Ureter (tissue), 1 donor: ENCODE measurements around the gene TRIM22. TPM values are rescaled to one million over a fixed set of nuclear protein-coding genes. Genes with fewer than 3 reads are reported as not detected.

Experiments
- DNase-seq: peaks from one replicate; pipeline ENCODE4 v3.0.0-alpha.2; 2020; ENCODE audit warnings: low spot score
- total RNA-seq: library from RNA; stranded (reverse); gene quantifications from one replicate; pipeline ENCODE4 v1.2.4, GENCODE V29; 2023
- donor health status: DM: yes; HTN: yes; CAD: no.

TRIM22 gene
- total RNA-seq, 1 donor from 2014 or later = 86.6 TPM

DNA sequence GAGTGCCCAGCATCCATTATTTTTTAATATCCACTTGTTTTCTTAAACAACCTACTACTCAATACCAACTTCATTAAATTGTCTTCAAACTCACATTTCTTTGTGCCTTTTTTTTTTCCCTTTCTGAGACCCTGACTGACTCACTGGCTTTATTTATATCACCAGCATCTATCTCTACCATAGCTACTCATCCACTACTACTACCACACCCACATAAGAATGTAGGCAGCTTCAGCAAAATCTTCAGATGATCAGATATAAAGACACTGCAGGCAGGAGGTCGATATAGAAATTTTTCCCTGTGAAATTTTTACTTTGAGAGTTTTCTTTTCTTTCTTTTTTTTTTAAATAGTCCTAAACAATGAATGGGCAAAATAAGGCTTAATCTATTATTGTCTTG, 48.8 kb downstream of the TRIM22 start:
- no peak for DNase-seq

DNA sequence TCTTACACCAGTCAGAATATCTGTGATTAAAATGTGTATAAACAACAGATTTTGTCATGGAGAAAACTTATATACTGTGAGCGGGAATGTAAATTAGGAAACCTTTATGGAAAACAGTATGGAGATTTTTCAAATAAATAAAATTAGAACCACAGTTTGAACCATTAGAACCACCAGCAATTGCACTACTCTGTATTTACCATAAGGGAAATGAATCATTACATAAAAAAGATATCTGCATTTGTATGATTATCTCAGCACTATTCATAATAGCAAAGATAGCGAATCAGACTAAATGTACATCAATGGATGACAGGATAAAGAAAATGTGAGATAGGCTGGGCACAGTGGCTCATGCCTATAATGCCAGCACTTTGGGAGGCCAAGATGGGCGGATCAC, 57.0 kb downstream of the TRIM22 start:
- no peak for DNase-seq

DNA sequence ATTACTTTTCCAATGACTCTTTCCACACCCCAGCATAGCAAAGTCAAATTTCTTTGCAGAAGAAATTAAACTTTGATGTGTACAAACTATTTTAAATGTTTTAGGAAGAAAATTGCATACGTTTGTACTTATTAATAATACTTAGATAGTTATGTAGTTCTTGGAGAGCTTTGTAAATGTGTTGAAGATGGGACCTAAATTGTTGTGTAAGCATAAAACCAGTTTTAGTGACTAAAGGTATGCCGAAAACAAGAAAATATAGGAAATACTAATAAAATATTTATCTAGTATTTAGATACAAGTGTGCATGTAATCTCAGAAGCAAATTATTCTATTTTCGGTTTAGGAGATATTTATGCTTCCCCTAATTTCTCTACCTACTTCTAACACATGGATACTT, 60.2 kb downstream of the TRIM22 start:
- DNase-seq = no peak

DNA sequence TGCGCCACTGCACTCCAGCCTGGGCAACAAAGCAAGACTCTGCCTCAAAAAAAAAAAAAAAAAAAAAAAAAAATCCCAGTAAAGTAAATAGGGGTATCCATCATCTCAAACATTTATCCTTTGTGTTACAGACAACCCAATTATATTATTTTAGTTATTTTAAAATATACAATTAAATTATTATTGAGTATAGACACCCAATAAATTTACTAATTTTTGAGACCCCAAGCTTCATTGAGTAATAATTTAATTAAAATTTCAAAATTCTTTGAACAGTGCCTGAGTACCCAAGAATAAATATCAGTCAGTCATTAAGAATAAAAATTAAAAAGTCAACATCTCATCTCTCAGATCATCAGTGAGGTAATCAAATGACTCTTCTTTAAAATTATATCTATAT, 64.4 kb downstream of the TRIM22 start, which contains the start of gene OR52N4:
TSS of gene OR52N4 (plus strand) at position 301 of the 400 bp plus-strand sequence. CDS start 498 bp downstream, outside the sequence.
- DNase-seq = no peak

Other genes with a start within 250 kb of the TRIM22 start
- 0.70 TPM for gene OR51I1, start 248.3 kb upstream of the TRIM22 start, total RNA-seq
- not detected for gene OR51I2, start 240.5 kb upstream of the TRIM22 start, total RNA-seq
- not detected for gene OR52D1, start 201.1 kb upstream of the TRIM22 start, total RNA-seq
- 0.70 TPM for gene UBQLN3, start 179.8 kb upstream of the TRIM22 start, total RNA-seq
- gene UBQLNL, start 173.1 kb upstream of the TRIM22 start, total RNA-seq = 1.4 TPM
- 0.73 TPM for gene OR52H1, start 141.2 kb upstream of the TRIM22 start, total RNA-seq
- not detected for gene OR52B6, start 108.9 kb upstream of the TRIM22 start, total RNA-seq
- gene TRIM6, start 93.2 kb upstream of the TRIM22 start, total RNA-seq = 13.5 TPM
- 9.1 TPM for gene TRIM34, start 64.8 kb upstream of the TRIM22 start, total RNA-seq
- gene TRIM5, start 4.7 kb upstream of the TRIM22 start, total RNA-seq = 34.5 TPM
- 0.26 TPM for gene OR56B1, start 46.7 kb downstream of the TRIM22 start, total RNA-seq
- 0.75 TPM for gene OR52N4, start 64.5 kb downstream of the TRIM22 start, total RNA-seq
- gene OR52N5, start 93.6 kb downstream of the TRIM22 start, total RNA-seq = not detected
- 0.26 TPM for gene OR52N1, start 101.5 kb downstream of the TRIM22 start, total RNA-seq
- not detected for gene OR52N2, start 119.1 kb downstream of the TRIM22 start, total RNA-seq
- not detected for gene OR52E6, start 152.1 kb downstream of the TRIM22 start, total RNA-seq
- gene OR52E8, start 167.9 kb downstream of the TRIM22 start, total RNA-seq = not detected
- gene OR52E4, start 190.8 kb downstream of the TRIM22 start, total RNA-seq = not detected
- not detected for gene OR52E5, start 203.4 kb downstream of the TRIM22 start, total RNA-seq